HepG2 (cell line): Measurements from ENCODE around the gene RNASE13. TPM values are rescaled to one million over a fixed set of nuclear protein-coding genes. Genes with fewer than 3 reads are reported as not detected.

ENCODE experiments used
- JUNB ChIP-seq: sonication (generic); formaldehyde crosslinking; IDR thresholded peaks from 2 replicates; pipeline ENCODE4 v1.8.0; 2022; ENCODE audit warnings: missing genetic modification reagents, mild to moderate bottlenecking, borderline replicate concordance
- KLF16 ChIP-seq, 2 experiments: sonication (generic) in 1 of 2; formaldehyde crosslinking in 1 of 2; IDR thresholded peaks; 2 replicates each; pipeline versions ENCODE4 v1.6.1 to v1.8.0; 2016 to 2023; ENCODE audit warnings: missing genetic modification reagents in 2 of 2, missing compliant biosample characterization in 1 of 2
- PAWR ChIP-seq: sonication (generic); formaldehyde crosslinking; IDR thresholded peaks from 2 replicates; pipeline ENCODE4 v1.4.0; 2020; ENCODE audit warnings: missing genetic modification reagents, mild to moderate bottlenecking, borderline replicate concordance
- PREB ChIP-seq: sonication (generic); formaldehyde crosslinking; IDR thresholded peaks from 2 replicates; pipeline ENCODE4 v1.4.0; 2020; ENCODE audit warnings: missing genetic modification reagents
- USF2 ChIP-seq, 2 experiments: sonication (generic) in 1 of 2; formaldehyde crosslinking in 1 of 2; IDR thresholded peaks; 2 replicates each; pipeline versions ENCODE4 v1.5.1 to v1.6.1; 2011 to 2020; ENCODE audit warnings: borderline replicate concordance in 1 of 2, low read depth in 1 of 2, low read length in 1 of 2, mild to moderate bottlenecking in 1 of 2, missing genetic modification reagents in 1 of 2, moderate library complexity in 1 of 2
- ZBTB39 ChIP-seq: sonication (generic); formaldehyde crosslinking; IDR thresholded peaks from 2 replicates; pipeline ENCODE4 v1.5.0; 2020; ENCODE audit warnings: missing genetic modification reagents
- ZEB1 ChIP-seq: IDR thresholded peaks from 2 replicates; pipeline ENCODE4 v1.6.1; 2012; ENCODE audit warnings: mild to moderate bottlenecking, low read depth, inconsistent platforms; ENCODE audit not compliant: insufficient replicate concordance
- ZNF275 ChIP-seq: sonication (generic); formaldehyde crosslinking; IDR thresholded peaks from 2 replicates; pipeline ENCODE4 v1.8.0; 2022; ENCODE audit warnings: missing genetic modification reagents, mild to moderate bottlenecking, inconsistent platforms, borderline replicate concordance
- ZNF468 ChIP-seq: sonication (generic); formaldehyde crosslinking; IDR thresholded peaks from 2 replicates; pipeline ENCODE4 v1.8.0; 2022; ENCODE audit warnings: mild to moderate bottlenecking, moderate library complexity, missing genetic modification reagents
- ZNF766 ChIP-seq: sonication (generic); formaldehyde crosslinking; IDR thresholded peaks from 2 replicates; pipeline ENCODE4 v1.5.0; 2020; ENCODE audit warnings: missing genetic modification reagents, borderline replicate concordance
- polyA plus RNA-seq, 8 experiments: library from polyadenylated mRNA; depleted of rRNA in 3 of 8; stranded (reverse) in 7 of 8; unstranded in 1 of 8; fragments of >200 nt; fragmentation: Illumina TruSeq in 4 of 8; extraction: Trizol in 4 of 8; gene quantifications; 2 replicates each; pipeline versions ENCODE4 v1.2.1 to v1.2.3, GENCODE V29; 2011 to 2016; ENCODE audit warnings: low read depth in 4 of 8, missing spikeins in 1 of 8, mixed read lengths in 1 of 8; ENCODE audit not compliant: insufficient read depth in 1 of 8
- total RNA-seq, 5 experiments: library from RNA; depleted of rRNA; stranded (reverse); fragments of >200 nt; fragmentation: Illumina TruSeq; extraction: Trizol; gene quantifications; 2 replicates each; pipeline ENCODE4 v1.2.3, GENCODE V29; 2016; ENCODE audit warnings: low read depth in 1 of 5

RNASE13 gene
- total and polyA plus RNA-seq, 2 of the 13 experiments (the other 11 are each of a cell fraction or from before 2014, with no cell fraction given) = 1.0 TPM; not detected in 1

GRCh38 chr14:21054768-21055145 is 20.1 kb upstream of the RNASE13 start (continued):
- TF ChIP-seq PREB (no peak), ZNF275 (no peak), JUNB (CRISPR knock-in tag) (no peak), USF2 (IDR thresholded peaks at IDR 0.05; ENCODE audit: low read depth, low read length) (no peak), USF2 (CRISPR knock-in tag; IDR thresholded peaks at IDR 0.05; ENCODE audit: borderline replicate concordance) (no peak), PAWR (no peak), ZNF468 (CRISPR knock-in tag) (no peak), ZBTB39 (CRISPR knock-in tag) (no peak), KLF16 (CRISPR knock-in tag; IDR thresholded peaks at IDR 0.05) (0 out of 4 replicates have a peak, but pooled peaks of 1 of the 2 experiments have one; percentile 5), ZNF766 (CRISPR knock-in tag) (no peak), ZEB1 (peak; percentile 0)
